Fibroblast of lung (primary cell): ENCODE data around the gene GABRP. TPM values are rescaled to one million over a fixed set of nuclear protein-coding genes. Genes with fewer than 3 reads are reported as not detected.

Experiments
- DNase-seq, 2 donors: peaks; one replicate each; pipeline versions ENCODE4 v3.0.0 to v3.0.0-alpha.2; 2010; ENCODE audit warnings: low read depth in 2 of 2
- H2AFZ ChIP-seq: 2 replicates; pipeline ENCODE4 v1.5.1; 2012; ENCODE audit warnings: low read length, control low read depth, inconsistent platforms
- H3K27ac ChIP-seq: 2 replicates; pipeline ENCODE4 v1.5.1; 2011; ENCODE audit warnings: low read length, control low read depth; ENCODE audit not compliant: insufficient read depth
- H3K27me3 ChIP-seq: 2 replicates; pipeline ENCODE4 v1.5.1; 2011; ENCODE audit warnings: mild to moderate bottlenecking, low read length; ENCODE audit not compliant: control insufficient read depth, insufficient read depth
- H3K36me3 ChIP-seq: 2 replicates; pipeline ENCODE4 v1.5.1; 2011; ENCODE audit warnings: low read length; ENCODE audit not compliant: control insufficient read depth, insufficient read depth
- H3K4me1 ChIP-seq: 2 replicates; pipeline ENCODE4 v1.5.1; 2011; ENCODE audit warnings: low read length; ENCODE audit not compliant: control insufficient read depth, insufficient read depth; ENCODE audit errors: extremely low read depth
- H3K4me2 ChIP-seq: 2 replicates; pipeline ENCODE4 v1.5.1; 2011; ENCODE audit warnings: low read length, control low read depth; ENCODE audit not compliant: insufficient read depth; ENCODE audit errors: extremely low read depth
- H3K4me3 ChIP-seq, 4 experiments: fragments of 200-600 bp in 1 of 4; sonication (generic) in 1 of 4; replicated peaks in 1 of 4; 2 replicates each; pipeline ENCODE4 v1.5.1; 2011 to 2016; ENCODE audit warnings: low read length in 4 of 4, low read depth in 3 of 4, mild to moderate bottlenecking in 3 of 4, control low read depth in 2 of 4, inconsistent platforms in 1 of 4, mixed read lengths in 1 of 4; ENCODE audit not compliant: insufficient read depth in 1 of 4; ENCODE audit errors: control extremely low read depth in 1 of 4
- H3K79me2 ChIP-seq: 2 replicates; pipeline ENCODE4 v1.5.1; 2012; ENCODE audit warnings: mild to moderate bottlenecking, low read length, inconsistent platforms; ENCODE audit not compliant: control insufficient read depth, insufficient read depth
- H3K9ac ChIP-seq: 2 replicates; pipeline ENCODE4 v1.5.1; 2011; ENCODE audit warnings: mild to moderate bottlenecking, low read length, control low read depth; ENCODE audit not compliant: insufficient read depth
- H3K9me3 ChIP-seq: 2 replicates; pipeline ENCODE4 v1.5.1; 2012; ENCODE audit warnings: low read depth, low read length; ENCODE audit not compliant: control insufficient read depth, insufficient read depth
- H4K20me1 ChIP-seq: 2 replicates; pipeline ENCODE4 v1.5.1; 2011; ENCODE audit warnings: low read length; ENCODE audit not compliant: control insufficient read depth, insufficient read depth; ENCODE audit errors: extremely low read depth
- CTCF ChIP-seq, 2 donors: IDR thresholded peaks in 1 of 2; conservative IDR thresholded peaks in 1 of 2; 1 replicate in 1 of 2; 2 replicates in 1 of 2; pipeline ENCODE4 v1.5.1; 2011 to 2012; ENCODE audit warnings: low read length in 2 of 2, control low read depth in 1 of 2, inconsistent platforms in 1 of 2, low read depth in 1 of 2, mild to moderate bottlenecking in 1 of 2
- EZH2 ChIP-seq: IDR thresholded peaks from 2 replicates; pipeline ENCODE4 v1.5.1; 2012; ENCODE audit warnings: low read length, control low read depth, mild to moderate bottlenecking; ENCODE audit errors: missing control alignments
- polyA plus RNA-seq, 2 donors: library from polyadenylated mRNA; depleted of rRNA in 1 of 2; stranded (reverse) in 1 of 2; unstranded in 1 of 2; fragments of >200 nt; gene quantifications; 2 replicates each; pipeline ENCODE4 v1.2.1, GENCODE V29; 2011 to 2012; ENCODE audit warnings: missing spikeins in 1 of 2
- total RNA-seq: library from RNA; depleted of rRNA; stranded (reverse); fragments of >200 nt; gene quantifications from 2 replicates; pipeline ENCODE4 v1.2.1, GENCODE V29; 2014

Gene GABRP
- total and polyA plus RNA-seq, 2 donors (not counting 1 experiment from before 2014, with no cell fraction given) = not detected

- no peaks in the 10 kb centered on the region for H3K79me2 ChIP-seq
Observed at GRCh38 chr5:170805666-170806065, 22.1 kb downstream of the GABRP start.

GRCh38 chr5:170809551-170809950, 26.0 kb downstream of the GABRP start:
- Histone ChIP-seq H3K9me3 (no peaks in the 10 kb centered on the region), H3K36me3 (no peaks in the 10 kb centered on the region), H3K27me3 (no peaks in the 10 kb centered on the region), H3K4me2 (no peak overlapping the region), H3K4me3 (no peak overlapping the region), H3K9ac (no peak overlapping the region), H4K20me1 (no peaks in the 10 kb centered on the region), H3K27ac (no peak overlapping the region), H3K79me2 (no peaks in the 10 kb centered on the region), H3K4me1 (no peaks in the 10 kb centered on the region), H2AFZ (no peak overlapping the region)
- TF ChIP-seq CTCF (conservative IDR thresholded peaks at IDR 0.05 in 1 of 2, IDR thresholded peaks at IDR 0.05 in 1 of 2; ENCODE audit: low read depth in 1 of 2, low read length in 2 of 2) (peak; percentile 55 to 62), EZH2 (no peak)
- peak; percentile 56 to 72 for DNase-seq

More at GRCh38 chr5:170805666-170806065, 22.1 kb downstream of the GABRP start:
- no peak overlapping the region for H3K4me3 ChIP-seq
- H4K20me1 ChIP-seq = no peaks in the 10 kb centered on the region
- no peaks in the 10 kb centered on the region for H3K9me3 ChIP-seq
- TF ChIP-seq CTCF (conservative IDR thresholded peaks at IDR 0.05 in 1 of 2, IDR thresholded peaks at IDR 0.05 in 1 of 2; ENCODE audit: low read depth in 1 of 2, low read length in 2 of 2) (no peak), EZH2 (no peak)
- H2AFZ ChIP-seq = no peak overlapping the region
- no peak overlapping the region for H3K27ac ChIP-seq
- no peak overlapping the region for H3K4me2 ChIP-seq
- no peaks in the 10 kb centered on the region for H3K36me3 ChIP-seq
- no peak overlapping the region for H3K9ac ChIP-seq
- H3K4me1 ChIP-seq = no peaks in the 10 kb centered on the region
- no peaks in the 10 kb centered on the region for H3K27me3 ChIP-seq
- no peak for DNase-seq

DNA sequence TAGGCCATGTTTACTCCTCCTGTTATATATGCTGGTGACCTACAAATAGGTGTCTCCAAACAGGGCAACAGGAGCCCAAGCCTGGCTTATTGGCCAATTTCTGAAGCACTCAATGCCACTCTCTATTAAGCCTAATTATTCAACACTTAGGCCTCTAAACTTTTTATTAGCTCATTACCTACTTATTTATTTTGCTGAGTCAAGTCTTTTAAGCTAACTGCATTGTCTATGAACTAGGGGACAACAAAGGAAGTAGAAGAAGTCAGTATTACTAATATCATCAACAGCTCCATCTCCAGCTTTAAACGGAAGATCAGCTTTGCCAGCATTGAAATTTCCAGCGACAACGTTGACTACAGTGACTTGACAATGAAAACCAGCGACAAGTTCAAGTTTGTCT, 28.2 kb downstream of the GABRP start:
- no peak for DNase-seq
- Histone ChIP-seq H3K4me2 (no peak overlapping the region), H3K27ac (no peak overlapping the region), H3K4me1 (no peaks in the 10 kb centered on the region), H4K20me1 (no peaks in the 10 kb centered on the region), H3K9ac (no peak overlapping the region), H3K27me3 (no peaks in the 10 kb centered on the region), H3K9me3 (no peaks in the 10 kb centered on the region), H2AFZ (no peak overlapping the region), H3K4me3 (no peak overlapping the region), H3K36me3 (no peaks in the 10 kb centered on the region), H3K79me2 (no peaks in the 10 kb centered on the region)
- no peak for TF ChIP-seq EZH2
- no peak for TF ChIP-seq CTCF (conservative IDR thresholded peaks at IDR 0.05 in 1 of 2, IDR thresholded peaks at IDR 0.05 in 1 of 2; ENCODE audit: low read depth in 1 of 2, low read length in 2 of 2)
